K562 (cell line): ENCODE measurements around the gene ASS1. TPM values are rescaled to one million over a fixed set of nuclear protein-coding genes. Genes with fewer than 3 reads are reported as not detected.

ENCODE experiments used
- ATAC-seq: fragments of 200-7000 bp; cut with Tn5 transposase; 3 replicates; pipeline ENCODE4 v1.9.1; 2020; ENCODE audit warnings: moderate library complexity
- BruUV-seq: library from RNA; stranded (reverse); fragments of 400-500 nt; replicated peaks from 2 replicates; lab custom pipeline; 2021; lab: Mats Ljungman, UMichigan
- CTCF ChIA-PET: fragments of 300-600 bp; formaldehyde crosslinking; extraction: SDS; loops from one replicate; lab custom pipeline; 2021; ENCODE audit warnings: low intra/inter-chr PET ratio; lab: Yijun Ruan, JAX
- POLR2A ChIA-PET: fragments of 300-600, 350-650 bp; sonication (Branson Sonifier 250); formaldehyde crosslinking; extraction: SDS; loops from one replicate; lab custom pipeline; 2021; ENCODE audit warnings: antibody characterized with exemption, inconsistent platforms; lab: Yijun Ruan, JAX
- DNase-seq, 4 experiments: peaks; one replicate each; pipeline versions ENCODE4 v3.0.0 to v3.0.0-alpha.2; 2011 to 2018; ENCODE audit warnings: low spot score in 3 of 4, mixed read lengths in 3 of 4; ENCODE audit errors: extremely low read depth in 1 of 4
- FAIRE-seq: peaks from 2 replicates; lab custom pipeline; 2011; peaks lifted over from hg19 to GRCh38; lab: Jason Lieb, UNC
- H2AFZ ChIP-seq: 2 replicates; pipeline ENCODE4 v1.6.0; 2011; ENCODE audit warnings: low read depth, low read length, control low read depth, inconsistent platforms
- H3K27ac ChIP-seq: fragments of 200-600 bp; 3 replicates; pipeline ENCODE4 v1.8.0; 2011; ENCODE audit warnings: low read depth, mild to moderate bottlenecking, control low read depth, inconsistent platforms, low read length, moderate library complexity, mixed read lengths; ENCODE audit errors: extremely low read depth
- H3K27me3 ChIP-seq, 2 experiments: fragments of 300-600 bp in 1 of 2; 2 replicates in 1 of 2; 3 replicates in 1 of 2; pipeline versions ENCODE4 v1.6.0 to v1.8.0; 2011; ENCODE audit warnings: inconsistent platforms in 2 of 2, low read length in 2 of 2, mild to moderate bottlenecking in 1 of 2, mixed read lengths in 1 of 2, moderate library complexity in 1 of 2; ENCODE audit not compliant: control insufficient read depth in 2 of 2, insufficient read depth in 2 of 2
- H3K36me3 ChIP-seq: fragments of 300-600 bp; 3 replicates; pipeline ENCODE4 v1.8.0; 2011; ENCODE audit warnings: mild to moderate bottlenecking, low read length, inconsistent platforms; ENCODE audit not compliant: control insufficient read depth, insufficient read depth
- H3K4me1 ChIP-seq, 2 experiments: fragments of 200-600 bp in 1 of 2; replicated peaks in 1 of 2; 2 replicates in 1 of 2; 3 replicates in 1 of 2; pipeline versions ENCODE4 v1.5.1 to v1.8.0; 2011; ENCODE audit warnings: inconsistent platforms in 2 of 2, low read length in 2 of 2, mild to moderate bottlenecking in 1 of 2, mixed read lengths in 1 of 2, moderate library complexity in 1 of 2; ENCODE audit not compliant: control insufficient read depth in 2 of 2, insufficient read depth in 2 of 2
- H3K4me2 ChIP-seq: 2 replicates; pipeline ENCODE4 v1.6.1; 2011; ENCODE audit warnings: low read length, control low read depth, inconsistent platforms, mixed read lengths; ENCODE audit not compliant: insufficient read depth
- H3K4me3 ChIP-seq: fragments of 200-600 bp; sonication (generic), shearing (Covaris generic); 2 replicates; pipeline ENCODE4 v1.5.1; 2016; ENCODE audit warnings: control low read depth, inconsistent platforms
- H3K79me2 ChIP-seq: fragments of 200-600 bp; 3 replicates; pipeline ENCODE4 v1.8.0; 2011; ENCODE audit warnings: low read length, inconsistent platforms; ENCODE audit not compliant: control insufficient read depth, insufficient read depth
- H3K9ac ChIP-seq, 2 experiments: 2 replicates each; pipeline versions ENCODE4 v1.6.0 to v1.6.1; 2011; ENCODE audit warnings: low read depth in 2 of 2, low read length in 2 of 2, control low read depth in 1 of 2, inconsistent platforms in 1 of 2, mild to moderate bottlenecking in 1 of 2, mixed read lengths in 1 of 2; ENCODE audit not compliant: insufficient read depth in 1 of 2
- H3K9me1 ChIP-seq: one replicate; pipeline ENCODE4 v1.6.0; 2011; ENCODE audit warnings: inconsistent platforms, mild to moderate bottlenecking, low read length, moderate library complexity; ENCODE audit not compliant: control insufficient read depth, insufficient read depth
- H3K9me3 ChIP-seq: replicated peaks from 2 replicates; pipeline ENCODE4 v1.5.1; 2011; ENCODE audit warnings: low read depth, low read length, inconsistent platforms; ENCODE audit not compliant: control insufficient read depth, insufficient read depth
- H4K20me1 ChIP-seq: replicated peaks from 2 replicates; pipeline ENCODE4 v1.6.1; 2011; ENCODE audit warnings: low read length, inconsistent platforms, mixed read lengths; ENCODE audit not compliant: control insufficient read depth, insufficient read depth
- LARP7 ChIP-seq: fragments of 450-650 bp; IDR thresholded peaks from 2 replicates; pipeline ENCODE4 v1.6.1; 2016
- MTA2 ChIP-seq: fragments of 450-650 bp; IDR thresholded peaks from 2 replicates; pipeline ENCODE4 v1.6.1; 2016; ENCODE audit warnings: low read depth
- NUFIP1 ChIP-seq: fragments of 450-650 bp; IDR thresholded peaks from 2 replicates; pipeline ENCODE4 v1.6.1; 2018; ENCODE audit not compliant: partially characterized antibody
- RBM39 ChIP-seq: fragments of 200-400 bp; formaldehyde crosslinking; optimal IDR thresholded peaks from 2 replicates; pipeline ENCODE3; 2018; ENCODE audit warnings: low read depth, low read length
- ZC3H11A ChIP-seq: IDR thresholded peaks from 2 replicates; pipeline ENCODE4 v1.6.1; 2012; ENCODE audit warnings: low read depth, low read length, improper control_type of control experiment
- ZEB2 ChIP-seq: fragments of 450-650 bp; IDR thresholded peaks from 2 replicates; pipeline ENCODE4 v1.6.1; 2016
- ZNF507 ChIP-seq: conservative IDR thresholded peaks from 2 replicates; pipeline ENCODE4 v1.6.1; 2017; ENCODE audit warnings: missing genetic modification characterization, missing compliant biosample characterization
- ZNF75A ChIP-seq: fragments of 450-650 bp; formaldehyde crosslinking; IDR thresholded peaks from 2 replicates; pipeline ENCODE4 v1.4.0; 2020; ENCODE audit warnings: mild to moderate bottlenecking
- WGBS: fragments of 100-300 bp; shearing (Covaris generic); methylation state at CpG from one replicate; pipeline ENCODE4 v1.1.6; 2016; ENCODE audit warnings: low coverage, mixed read lengths; ENCODE audit not compliant: insufficient coverage; ENCODE audit errors: missing lambda C conversion rate; 5-methylcytosine and 5-hydroxymethylcytosine counted together
- in situ Hi-C: fragments of 300-500 bp; cut with MboI; formaldehyde crosslinking; loops from 4 replicates; pipeline ENCODE4 v1.15.0; 2018; ENCODE audit warnings: inconsistent platforms, mixed read lengths
- intact Hi-C: fragments of 100-400 bp; cut with micrococcal nuclease; formaldehyde crosslinking; loops from 2 replicates; pipeline ENCODE4 v1.14.2; 2022
- polyA plus RNA-seq, 8 experiments: library from polyadenylated mRNA; depleted of rRNA in 4 of 8; stranded (reverse) in 5 of 8; unstranded in 3 of 8; fragments of >200 nt; fragmentation: Nextera tagmentation in 2 of 8; fragmentation: Illumina TruSeq in 1 of 8; extraction: Ambion mirVana in 2 of 8; extraction: Trizol in 1 of 8; gene quantifications; 2 replicates each; pipeline versions ENCODE4 v1.2.1 to v1.2.3, GENCODE V29; 2011 to 2014; ENCODE audit warnings: inconsistent platforms in 1 of 8, missing spikeins in 1 of 8
- total RNA-seq, 7 experiments: library from RNA; depleted of rRNA in 6 of 7; stranded (reverse); fragments of >200 nt in 6 of 7; fragmentation: Illumina TruSeq in 2 of 7; extraction: Trizol in 2 of 7; gene quantifications; 2 replicates each; pipeline versions ENCODE4 v1.2.1 to v1.2.3, GENCODE V29; 2011 to 2021; ENCODE audit warnings: low replicate concordance in 1 of 7

ASS1 gene
- total and polyA plus RNA-seq, 9 of the 15 experiments (the other 6 are each of a cell fraction or from before 2014, with no cell fraction given) = 1.5 to 5.7 (median 3.7) TPM

- Histone ChIP-seq H3K9me3 (no peaks in the 10 kb centered on the region; the same call in 1 of the 2 replicates), H3K4me2 (no peak overlapping the region), H4K20me1 (no peaks in the 10 kb centered on the region; the same call in 1 of the 2 replicates), H3K4me3 (no peak overlapping the region), H3K79me2 (no peaks in the 10 kb centered on the region), H2AFZ (no peak overlapping the region), H3K9me1 (no peaks in the 10 kb centered on the region), H3K9ac (no peak overlapping the region; a peak in 1 of 4 replicates), H3K4me1 (peaks cover 0 to 8% of the 10 kb centered on the region in 2 experiments; a peak in 1 of 5 replicates), H3K36me3 (no peaks in the 10 kb centered on the region), H3K27me3 (peaks cover 44 to 83% of the 10 kb centered on the region in 2 experiments), H3K27ac (no peak overlapping the region)
- WGBS = under 1% methylated on average over 13 of the region's 13 CpGs
- ATAC-seq = no peak
- no peak for DNase-seq
- in situ Hi-C loops (loop anchor here (10.0 kb wide), 1 partner anchor 757 kb away; the partner anchor contains the start of gene PRRX2), intact Hi-C loops (no loop called here)
- BruUV-seq = no TSS peak
- FAIRE-seq = no peak
- ChIA-PET CTCF (no interaction called here), POLR2A (interaction anchor here (0.6 to 0.7 kb wide), 2 partner anchors 15 to 158 kb away, joined by 3 read pairs; no protein-coding TSS in a partner anchor)
- TF ChIP-seq RBM39 (no peak), ZEB2 (no peak), MTA2 (no peak), ZC3H11A (no peak), ZNF507 (tag) (no peak), LARP7 (no peak), NUFIP1 (no peak), ZNF75A (no peak)
Measured at GRCh38 chr9:130421802-130422276, 22.9 kb upstream of the ASS1 start.
